Fibroblast of mammary gland (primary cell): ENCODE results near the gene SUN2.

Experiments used
- DNase-seq: peaks from one replicate; pipeline ENCODE4 v3.0.0-alpha.2; 2010; ENCODE audit warnings: low read depth
- H3K4me3 ChIP-seq: 2 replicates; pipeline ENCODE4 v1.5.1; 2011; ENCODE audit warnings: low read depth, mild to moderate bottlenecking, low read length, moderate library complexity; ENCODE audit not compliant: control insufficient read depth
- TF ChIP-seq, protein P1 (sequence below): conservative IDR thresholded peaks from 2 replicates; pipeline ENCODE4 v1.5.1; 2011; ENCODE audit warnings: low read depth, low read length, inconsistent platforms; ENCODE audit not compliant: control insufficient read depth, insufficient read depth

The SUN2 gene

GRCh38 chr22:38689651-38690050, 66.1 kb downstream of the SUN2 start:
- TF ChIP-seq, protein P1, sequence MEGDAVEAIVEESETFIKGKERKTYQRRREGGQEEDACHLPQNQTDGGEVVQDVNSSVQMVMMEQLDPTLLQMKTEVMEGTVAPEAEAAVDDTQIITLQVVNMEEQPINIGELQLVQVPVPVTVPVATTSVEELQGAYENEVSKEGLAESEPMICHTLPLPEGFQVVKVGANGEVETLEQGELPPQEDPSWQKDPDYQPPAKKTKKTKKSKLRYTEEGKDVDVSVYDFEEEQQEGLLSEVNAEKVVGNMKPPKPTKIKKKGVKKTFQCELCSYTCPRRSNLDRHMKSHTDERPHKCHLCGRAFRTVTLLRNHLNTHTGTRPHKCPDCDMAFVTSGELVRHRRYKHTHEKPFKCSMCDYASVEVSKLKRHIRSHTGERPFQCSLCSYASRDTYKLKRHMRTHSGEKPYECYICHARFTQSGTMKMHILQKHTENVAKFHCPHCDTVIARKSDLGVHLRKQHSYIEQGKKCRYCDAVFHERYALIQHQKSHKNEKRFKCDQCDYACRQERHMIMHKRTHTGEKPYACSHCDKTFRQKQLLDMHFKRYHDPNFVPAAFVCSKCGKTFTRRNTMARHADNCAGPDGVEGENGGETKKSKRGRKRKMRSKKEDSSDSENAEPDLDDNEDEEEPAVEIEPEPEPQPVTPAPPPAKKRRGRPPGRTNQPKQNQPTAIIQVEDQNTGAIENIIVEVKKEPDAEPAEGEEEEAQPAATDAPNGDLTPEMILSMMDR, result no peak
- no peak for DNase-seq
- H3K4me3 ChIP-seq, result no peak overlapping the region

- H3K4me3 ChIP-seq, result no peak overlapping the region
- TF ChIP-seq, protein P1, result no peak
- no peak for DNase-seq
Observed at GRCh38 chr22:38685761-38686160, 70.0 kb downstream of the SUN2 start.

GRCh38 chr22:38684895-38685294, 70.9 kb downstream of the SUN2 start:
- TF ChIP-seq, protein P1, result no peak

More at GRCh38 chr22:38684895-38685294, 70.9 kb downstream of the SUN2 start:
- H3K4me3 ChIP-seq, result no peak overlapping the region
- no peak for DNase-seq
